Esophagus muscularis mucosa (tissue), 4 donors: Measurements from ENCODE around the gene ROBO2.

Experiments
- CTCF ChIP-seq, 3 experiments: fragments of 200-600 bp in 2 of 3; fragments of 450-650 bp in 1 of 3; sonication (generic) in 2 of 3; IDR thresholded peaks; one replicate each; pipeline ENCODE4 v1.5.1; 2017 to 2019; ENCODE audit warnings: antibody characterized with exemption in 3 of 3, mild to moderate bottlenecking in 2 of 3, moderate library complexity in 1 of 3
- EP300 ChIP-seq: sonication (generic); formaldehyde crosslinking; IDR thresholded peaks from one replicate; pipeline ENCODE4 v1.6.1; 2017; ENCODE audit warnings: antibody characterized with exemption
- POLR2A ChIP-seq: fragments of 450-650 bp; IDR thresholded peaks from one replicate; pipeline ENCODE4 v1.6.1; 2017; ENCODE audit warnings: antibody characterized with exemption, moderate library complexity, mild to moderate bottlenecking, low read depth
- POLR2AphosphoS5 ChIP-seq, 2 donors: sonication (generic); formaldehyde crosslinking; IDR thresholded peaks; one replicate each; pipeline ENCODE4 v1.6.1; 2017; ENCODE audit warnings: antibody characterized with exemption in 2 of 2

DNA sequence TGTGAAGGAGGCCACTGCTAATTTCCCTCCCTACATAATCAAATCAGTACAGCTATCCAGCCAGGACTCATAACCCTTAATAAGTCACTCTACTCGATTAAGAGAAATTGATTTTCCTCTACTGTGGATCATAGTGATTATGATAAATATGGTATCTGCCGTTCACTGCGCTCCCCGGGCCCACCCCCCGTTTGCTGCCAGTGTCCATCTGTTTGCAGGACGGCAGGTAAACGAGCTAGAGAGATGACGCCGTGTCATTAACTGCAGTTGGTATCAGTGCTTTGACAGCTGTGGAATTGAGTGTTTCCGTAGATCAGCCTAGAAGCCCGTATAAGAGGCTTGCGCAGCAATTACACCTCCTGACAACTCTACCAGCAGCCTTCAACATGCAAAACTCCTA is 94.9 kb downstream of the ROBO2 start:
- TF ChIP-seq CTCF (IDR thresholded peaks at IDR 0.05) (no peak), POLR2A (no peak), POLR2AphosphoS5 (IDR thresholded peaks at IDR 0.05) (no peak), EP300 (no peak)
